Testis (tissue), 2 donors: ENCODE results near the gene DYNLRB1.

Experiments
- POLR2A ChIP-seq: fragments of 450-650 bp; IDR thresholded peaks from one replicate; pipeline ENCODE4 v1.6.1; 2017; ENCODE audit warnings: antibody characterized with exemption, mild to moderate bottlenecking, moderate library complexity
- TF ChIP-seq, protein P1 (sequence below), 3 experiments: fragments of 450-650 bp in 2 of 3; fragments of 200-600 bp in 1 of 3; sonication (generic) in 1 of 3; IDR thresholded peaks; one replicate each; pipeline ENCODE4 v1.5.1; 2016 to 2019; ENCODE audit warnings: antibody characterized with exemption in 3 of 3, mild to moderate bottlenecking in 2 of 3, moderate library complexity in 1 of 3

DNA sequence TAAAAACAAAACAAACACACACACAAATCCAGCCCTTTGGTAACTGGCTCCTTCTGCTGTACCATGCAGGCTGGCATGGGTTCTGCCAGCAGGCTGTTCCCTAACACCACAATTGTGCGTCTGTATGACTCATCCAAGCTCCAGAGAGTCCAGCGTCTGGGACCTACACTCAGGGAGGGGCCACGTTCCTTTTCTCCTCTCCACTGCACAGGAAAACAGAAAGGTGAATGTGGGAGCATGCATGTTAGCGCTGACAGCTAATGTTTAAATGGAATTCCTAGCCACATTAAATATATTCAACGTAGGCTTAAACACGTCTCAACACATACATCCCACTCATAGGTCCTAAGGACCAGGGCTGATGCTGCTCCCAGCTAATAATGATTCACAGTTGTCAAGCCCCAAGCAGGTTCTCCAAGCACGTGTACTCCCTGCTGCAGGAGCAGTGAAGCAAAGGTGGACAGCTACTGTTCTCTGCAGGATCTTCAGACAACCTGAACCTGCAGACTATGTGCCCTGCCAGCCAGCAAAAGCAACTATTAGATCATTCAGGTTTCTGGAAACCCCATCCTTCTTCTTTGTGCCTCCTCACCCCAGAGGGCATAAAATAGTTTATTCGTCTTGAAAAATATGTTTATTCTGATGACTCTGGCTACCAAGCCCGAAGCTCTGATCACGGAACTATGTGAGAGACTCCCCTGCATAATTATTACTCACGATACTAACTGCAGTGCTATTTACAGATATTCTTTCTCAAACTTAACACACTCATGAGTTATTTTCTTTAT lies 63.2 kb downstream of the DYNLRB1 start:
- no peak for TF ChIP-seq POLR2A
- TF ChIP-seq, protein P1, sequence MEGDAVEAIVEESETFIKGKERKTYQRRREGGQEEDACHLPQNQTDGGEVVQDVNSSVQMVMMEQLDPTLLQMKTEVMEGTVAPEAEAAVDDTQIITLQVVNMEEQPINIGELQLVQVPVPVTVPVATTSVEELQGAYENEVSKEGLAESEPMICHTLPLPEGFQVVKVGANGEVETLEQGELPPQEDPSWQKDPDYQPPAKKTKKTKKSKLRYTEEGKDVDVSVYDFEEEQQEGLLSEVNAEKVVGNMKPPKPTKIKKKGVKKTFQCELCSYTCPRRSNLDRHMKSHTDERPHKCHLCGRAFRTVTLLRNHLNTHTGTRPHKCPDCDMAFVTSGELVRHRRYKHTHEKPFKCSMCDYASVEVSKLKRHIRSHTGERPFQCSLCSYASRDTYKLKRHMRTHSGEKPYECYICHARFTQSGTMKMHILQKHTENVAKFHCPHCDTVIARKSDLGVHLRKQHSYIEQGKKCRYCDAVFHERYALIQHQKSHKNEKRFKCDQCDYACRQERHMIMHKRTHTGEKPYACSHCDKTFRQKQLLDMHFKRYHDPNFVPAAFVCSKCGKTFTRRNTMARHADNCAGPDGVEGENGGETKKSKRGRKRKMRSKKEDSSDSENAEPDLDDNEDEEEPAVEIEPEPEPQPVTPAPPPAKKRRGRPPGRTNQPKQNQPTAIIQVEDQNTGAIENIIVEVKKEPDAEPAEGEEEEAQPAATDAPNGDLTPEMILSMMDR (IDR thresholded peaks at IDR 0.05) = no peak
